ENCODE results near the gene DGKK.

DGKK gene, protein sequence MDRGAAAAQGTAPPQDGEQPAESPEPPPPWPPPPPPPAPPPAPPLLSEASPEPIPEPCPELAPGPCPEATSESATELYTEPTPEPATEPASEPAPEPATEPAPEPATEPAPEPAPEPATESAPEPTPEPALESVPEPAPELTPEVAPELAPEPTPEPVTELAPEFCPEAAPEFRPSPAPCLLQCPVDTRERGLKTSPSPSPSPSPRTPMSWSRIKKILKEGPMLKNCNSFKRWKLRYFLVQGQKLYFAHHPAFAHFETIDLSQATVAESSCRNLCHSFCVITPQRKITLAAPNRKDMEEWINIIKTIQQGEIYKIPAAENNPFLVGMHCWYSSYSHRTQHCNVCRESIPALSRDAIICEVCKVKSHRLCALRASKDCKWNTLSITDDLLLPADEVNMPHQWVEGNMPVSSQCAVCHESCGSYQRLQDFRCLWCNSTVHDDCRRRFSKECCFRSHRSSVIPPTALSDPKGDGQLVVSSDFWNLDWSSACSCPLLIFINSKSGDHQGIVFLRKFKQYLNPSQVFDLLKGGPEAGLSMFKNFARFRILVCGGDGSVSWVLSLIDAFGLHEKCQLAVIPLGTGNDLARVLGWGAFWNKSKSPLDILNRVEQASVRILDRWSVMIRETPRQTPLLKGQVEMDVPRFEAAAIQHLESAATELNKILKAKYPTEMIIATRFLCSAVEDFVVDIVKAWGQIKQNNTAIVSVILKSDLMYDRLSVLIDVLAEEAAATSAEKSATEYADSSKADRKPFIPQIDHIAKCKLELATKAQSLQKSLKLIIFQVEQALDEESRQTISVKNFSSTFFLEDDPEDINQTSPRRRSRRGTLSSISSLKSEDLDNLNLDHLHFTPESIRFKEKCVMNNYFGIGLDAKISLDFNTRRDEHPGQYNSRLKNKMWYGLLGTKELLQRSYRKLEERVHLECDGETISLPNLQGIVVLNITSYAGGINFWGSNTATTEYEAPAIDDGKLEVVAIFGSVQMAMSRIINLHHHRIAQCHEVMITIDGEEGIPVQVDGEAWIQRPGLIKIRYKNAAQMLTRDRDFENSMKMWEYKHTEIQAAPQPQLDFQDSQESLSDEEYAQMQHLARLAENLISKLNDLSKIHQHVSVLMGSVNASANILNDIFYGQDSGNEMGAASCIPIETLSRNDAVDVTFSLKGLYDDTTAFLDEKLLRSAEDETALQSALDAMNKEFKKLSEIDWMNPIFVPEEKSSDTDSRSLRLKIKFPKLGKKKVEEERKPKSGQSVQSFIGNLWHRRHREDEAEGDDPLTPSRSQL

DNA sequence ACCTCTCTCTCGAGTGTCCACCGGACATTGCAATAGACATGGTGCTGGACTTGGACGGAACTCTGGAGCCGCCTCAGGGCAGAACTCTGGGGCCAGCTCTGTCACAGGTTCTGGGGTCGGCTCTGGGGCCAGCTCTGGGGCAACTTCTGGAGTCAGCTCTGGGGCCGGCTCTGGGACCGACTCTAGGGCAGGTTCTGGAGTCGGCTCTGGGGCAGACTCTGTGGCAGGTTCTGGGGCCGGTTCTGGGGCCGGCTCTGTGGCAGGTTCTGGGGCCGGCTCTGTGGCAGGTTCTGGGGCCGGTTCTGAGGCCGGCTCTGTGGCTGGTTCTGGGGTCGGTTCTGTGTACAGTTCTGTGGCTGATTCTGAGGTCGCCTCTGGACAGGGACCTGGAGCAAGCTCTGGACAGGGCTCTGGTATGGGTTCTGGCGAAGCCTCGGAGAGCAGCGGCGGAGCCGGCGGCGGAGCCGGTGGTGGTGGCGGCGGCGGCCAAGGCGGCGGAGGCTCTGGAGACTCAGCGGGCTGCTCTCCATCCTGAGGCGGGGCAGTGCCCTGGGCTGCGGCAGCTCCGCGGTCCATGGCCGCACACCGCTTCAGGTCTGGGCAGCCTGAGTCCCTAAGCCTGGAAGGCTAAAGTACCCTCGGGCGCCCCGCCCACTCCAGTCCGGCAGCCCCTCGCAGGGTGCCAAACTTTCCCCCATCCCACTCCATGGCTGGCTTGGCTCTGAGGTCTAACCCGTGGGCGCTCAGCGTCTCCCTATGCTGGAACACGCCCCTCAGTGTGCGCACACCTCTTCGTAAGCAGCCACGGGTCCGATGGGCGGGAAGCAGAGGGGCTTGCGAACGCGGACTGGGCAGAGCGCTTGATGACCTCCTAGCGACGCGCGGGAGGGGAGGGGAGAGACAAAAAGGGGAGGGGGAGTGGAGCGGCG, at the start of gene DGKK:
Gene DGKK, minus strand, starts transcription at position 723 of the 929 bp plus-strand sequence. Its CDS starts 147 bp downstream, at position 576.
- DNase-seq (ENCODE audit: low spot score) = peak; percentile 13

DNA sequence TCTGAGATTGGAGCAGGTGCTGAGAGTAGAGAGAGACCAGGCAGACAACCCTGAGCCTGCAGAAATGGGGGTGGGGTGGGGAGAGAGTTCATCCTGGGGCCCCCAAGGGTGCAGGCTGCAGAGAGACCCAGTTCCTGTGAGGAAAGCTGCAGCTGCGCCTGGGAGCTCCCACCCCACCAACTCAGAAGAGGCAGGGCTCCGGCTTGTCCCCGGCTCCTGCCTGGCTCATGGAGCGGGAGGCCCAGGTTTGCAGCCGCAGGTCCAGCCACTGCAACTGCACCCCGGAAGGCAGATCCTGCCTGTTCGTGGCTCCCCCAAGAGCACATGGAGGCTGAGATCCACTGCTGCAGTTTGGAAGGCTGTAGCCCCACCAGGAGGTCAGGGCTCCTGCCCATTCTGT, 44.2 kb upstream of the DGKK start:
- DNase-seq (ENCODE audit: low spot score) = no peak

DNA sequence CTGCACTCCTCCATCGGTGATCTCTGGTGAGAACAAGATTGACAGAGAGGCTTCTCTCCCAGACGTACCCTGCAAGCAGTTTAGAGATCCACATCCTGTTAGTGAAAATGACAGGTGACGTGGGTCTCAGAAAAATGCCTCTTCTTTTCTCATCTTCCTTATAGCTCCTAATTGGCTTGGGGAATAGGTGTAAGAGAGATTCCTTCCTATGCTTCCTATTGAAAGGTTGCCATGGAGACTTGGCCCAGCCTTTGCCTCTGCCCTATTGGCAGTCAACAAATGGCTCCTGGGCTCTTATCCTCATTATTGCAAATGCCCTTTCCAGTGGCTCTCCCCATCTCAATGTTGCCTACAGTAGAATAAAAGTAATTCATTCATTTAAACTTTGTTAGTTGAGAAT, 26.5 kb upstream of the DGKK start:
- DNase-seq (ENCODE audit: low spot score) = no peak

DNA sequence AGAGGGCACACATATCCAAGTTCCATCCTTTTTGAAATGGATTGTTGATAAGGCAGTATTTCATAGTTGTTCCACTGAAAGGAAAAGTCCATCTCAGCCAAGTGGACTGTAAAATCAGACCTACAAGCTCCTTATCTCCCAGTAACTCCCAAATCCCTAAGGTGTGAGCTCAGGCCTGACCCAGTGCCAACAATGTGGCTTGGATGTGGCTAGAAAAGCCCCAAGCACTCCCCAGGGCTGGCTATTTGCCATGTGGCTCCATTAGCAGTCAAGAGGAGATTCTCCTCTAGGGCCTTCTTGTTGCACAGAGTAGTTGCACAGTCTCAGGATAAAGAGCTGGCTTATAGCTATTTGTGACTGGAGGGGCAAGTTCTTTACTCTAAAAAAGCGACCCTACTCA, 25.0 kb upstream of the DGKK start:
- DNase-seq (ENCODE audit: low spot score) = no peak

DNA sequence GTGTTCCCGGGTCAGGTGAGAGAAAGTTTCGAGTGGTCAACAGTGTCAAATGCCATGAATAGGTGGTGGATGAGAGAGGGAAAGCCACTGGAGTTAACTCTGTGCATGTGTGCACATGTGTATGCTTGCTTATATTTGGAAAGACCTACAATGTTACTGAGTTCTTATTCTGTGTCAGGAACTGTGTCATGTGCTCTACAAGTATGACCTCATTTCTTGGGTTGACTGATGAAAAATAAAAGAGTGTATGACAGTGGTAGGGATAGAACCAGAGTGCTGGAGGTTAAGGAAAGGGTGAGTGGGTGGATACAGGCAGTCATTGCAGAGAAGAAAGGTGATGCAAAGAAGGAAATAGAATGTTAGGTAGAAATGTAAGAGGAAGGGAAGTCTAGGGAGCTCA, 22.1 kb upstream of the DGKK start:
- no peak for DNase-seq (ENCODE audit: low spot score)

DNA sequence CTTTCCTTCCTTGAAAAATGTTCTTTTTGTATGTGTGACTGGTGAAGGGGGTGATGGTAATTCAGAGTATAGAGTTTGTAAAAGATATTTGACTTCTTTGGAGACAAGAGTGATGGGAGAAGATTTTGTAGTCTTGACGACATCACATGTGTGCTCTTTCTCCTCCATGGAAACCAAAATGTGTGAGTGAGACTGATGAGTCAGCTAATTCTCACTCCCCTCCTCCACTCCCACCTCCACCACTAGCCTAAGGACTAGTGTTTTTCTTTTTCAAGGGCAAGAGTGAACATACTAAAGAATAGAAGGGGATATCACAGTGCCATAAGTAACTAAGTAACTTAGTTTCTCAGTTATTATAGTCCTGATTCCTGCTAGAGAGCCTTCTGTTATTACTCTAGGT, 14.0 kb upstream of the DGKK start:
- no peak for DNase-seq (ENCODE audit: low spot score)

DNA sequence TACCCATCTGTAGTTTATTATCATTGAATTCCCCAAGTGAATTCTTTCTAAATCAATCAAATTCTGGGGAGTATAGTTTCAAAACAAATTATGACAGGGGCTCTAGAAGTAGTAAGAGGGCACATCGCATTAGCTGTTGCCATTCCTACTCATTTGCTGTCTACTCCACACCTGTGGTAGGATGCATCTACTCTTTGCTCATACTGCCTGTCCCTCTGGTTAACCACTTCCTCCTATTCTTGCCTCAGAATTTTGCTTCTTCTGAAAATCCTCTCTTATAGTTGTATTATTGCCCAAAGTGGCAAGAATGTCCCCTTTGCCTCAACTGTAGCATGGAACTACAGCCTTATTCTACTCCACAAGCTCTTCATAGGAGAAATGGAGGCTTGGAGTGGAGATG, 12.7 kb upstream of the DGKK start:
- no peak for DNase-seq (ENCODE audit: low spot score)

DNA sequence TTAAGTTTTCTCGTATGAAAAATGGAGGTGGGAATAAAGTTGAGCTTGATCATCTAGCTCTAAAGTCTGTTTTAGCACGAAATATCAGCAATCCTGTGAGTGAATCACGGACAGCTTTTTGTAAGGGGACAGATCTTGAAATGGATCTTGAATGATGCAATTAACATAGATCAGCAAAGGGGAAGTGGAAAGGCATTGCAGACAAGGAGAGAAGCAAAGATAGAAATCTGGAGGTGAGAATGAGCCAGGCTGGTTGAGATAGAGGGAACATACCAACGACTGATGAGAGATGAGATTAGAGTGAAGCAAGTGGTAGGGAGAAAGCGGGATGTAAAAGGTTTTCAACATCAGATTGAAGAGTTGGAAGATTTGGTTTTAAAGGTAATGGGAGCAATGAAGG, 4.6 kb upstream of the DGKK start:
- DNase-seq (ENCODE audit: low spot score) = no peak

DNA sequence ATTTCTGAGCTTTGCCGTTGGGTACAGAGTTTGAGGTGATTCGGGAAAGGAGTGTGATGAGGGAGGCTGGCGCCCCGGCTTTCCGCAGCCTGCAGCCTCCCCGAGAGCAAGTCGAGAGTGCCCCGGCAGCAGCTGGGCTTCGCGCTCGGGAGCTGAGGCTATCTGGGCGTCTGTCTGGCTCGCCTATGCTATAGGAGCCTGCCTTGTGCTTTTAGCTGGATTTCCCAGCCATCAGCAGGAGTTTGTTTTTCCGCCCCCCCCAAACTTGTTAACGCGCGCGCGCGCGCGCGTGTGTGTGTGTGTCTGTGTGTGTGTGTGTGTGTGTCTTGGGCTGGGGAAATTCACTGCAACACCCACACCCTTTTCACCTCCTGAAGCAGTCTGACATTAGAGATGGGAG, 765 bp upstream of the DGKK start:
- no peak for DNase-seq (ENCODE audit: low spot score)

DNA sequence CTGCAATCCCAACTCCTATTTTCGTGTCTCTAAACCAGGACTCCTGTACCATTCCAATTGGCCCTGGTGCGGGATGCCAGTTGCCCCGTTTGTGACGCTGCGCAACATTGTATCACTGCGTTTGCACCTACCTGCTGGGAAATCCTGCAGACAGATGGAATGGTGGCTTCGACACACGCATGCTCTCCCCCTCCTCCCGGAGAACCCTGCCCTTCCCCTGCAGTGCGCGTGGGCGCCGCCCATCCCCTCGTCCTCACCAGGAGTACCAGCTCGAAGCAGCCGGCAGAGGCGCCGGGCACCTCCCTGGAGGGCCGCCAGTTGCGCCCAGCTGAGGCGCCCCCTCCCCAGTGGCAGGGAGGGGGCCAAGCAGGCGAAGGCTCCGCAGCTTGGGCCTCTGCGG, 1.4 kb downstream of the DGKK start:
- DNase-seq (ENCODE audit: low spot score) = no peak

DNA sequence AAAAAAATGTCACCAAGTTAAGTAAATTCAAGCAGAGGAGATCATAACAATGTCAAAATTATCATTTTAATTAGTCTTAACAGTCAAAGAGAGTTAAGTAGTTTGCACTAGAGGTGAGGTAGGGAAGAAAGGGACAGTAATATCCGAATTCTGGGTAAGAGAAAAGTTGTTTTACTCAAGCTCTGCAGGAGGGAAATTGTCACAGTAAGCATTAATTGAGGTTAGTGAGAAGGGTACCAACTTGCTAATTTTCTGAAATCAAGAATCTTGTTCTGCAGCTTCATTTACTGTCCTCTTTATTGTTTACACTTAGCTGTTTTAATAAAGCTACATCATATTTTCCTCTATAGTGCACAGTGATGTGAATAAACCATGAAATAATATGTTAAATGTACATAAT, 11.0 kb downstream of the DGKK start:
- DNase-seq (ENCODE audit: low spot score) = no peak

DNA sequence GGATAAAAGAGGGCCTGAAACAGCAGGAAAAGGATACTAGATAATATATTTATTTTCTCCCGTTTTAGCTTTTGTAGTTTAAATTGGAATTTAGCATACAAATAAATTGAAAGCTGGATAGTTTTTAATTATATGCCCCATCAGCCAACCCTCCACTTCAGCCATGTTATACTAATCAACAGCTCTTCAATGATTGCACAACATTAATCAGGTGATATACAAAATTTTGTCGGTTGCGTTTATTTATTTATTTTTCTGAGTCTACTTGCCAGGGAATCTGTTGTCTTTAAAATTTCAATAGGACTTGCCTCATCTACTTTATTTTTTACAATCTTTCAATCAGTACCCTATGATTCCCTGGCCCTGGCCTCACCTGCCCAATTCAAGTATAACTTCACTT, 12.1 kb downstream of the DGKK start:
- no peak for DNase-seq (ENCODE audit: low spot score)

DNA sequence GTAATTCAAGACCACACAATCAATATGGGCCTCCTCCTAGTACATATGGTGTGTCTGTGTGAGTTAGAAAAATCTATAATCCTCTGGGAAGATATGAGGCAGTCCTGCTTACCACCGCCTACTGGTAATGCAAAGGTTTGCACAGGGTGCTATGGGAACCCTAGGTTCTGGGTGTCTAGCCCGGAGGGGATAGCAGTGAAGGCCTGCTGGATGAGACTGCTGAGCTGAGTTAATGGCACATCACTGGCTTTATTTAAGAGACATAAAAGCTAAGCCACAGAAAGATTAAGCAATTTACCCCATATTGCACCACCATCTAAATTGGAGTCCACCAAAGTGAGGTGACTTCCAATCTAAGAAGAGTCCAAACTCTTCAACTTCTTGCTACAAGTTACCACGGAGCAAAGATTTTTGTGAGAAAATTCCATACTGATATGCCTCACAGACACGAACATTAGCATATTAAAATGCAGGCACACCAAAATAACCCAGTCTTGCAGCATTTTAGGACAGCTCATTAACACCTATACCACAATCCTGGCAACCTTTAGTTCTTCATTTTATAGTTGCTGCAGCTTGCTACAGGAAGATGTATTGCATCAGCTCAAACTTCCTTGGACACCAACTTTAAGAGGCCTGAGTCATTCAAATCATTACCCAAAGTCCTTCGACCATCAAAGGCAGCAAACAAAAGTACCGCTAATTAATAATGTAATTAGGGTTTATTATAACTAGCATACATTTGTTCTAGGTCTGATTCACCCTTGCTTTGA, 13.7 kb downstream of the DGKK start:
- no peak for DNase-seq (ENCODE audit: low spot score)

DNA sequence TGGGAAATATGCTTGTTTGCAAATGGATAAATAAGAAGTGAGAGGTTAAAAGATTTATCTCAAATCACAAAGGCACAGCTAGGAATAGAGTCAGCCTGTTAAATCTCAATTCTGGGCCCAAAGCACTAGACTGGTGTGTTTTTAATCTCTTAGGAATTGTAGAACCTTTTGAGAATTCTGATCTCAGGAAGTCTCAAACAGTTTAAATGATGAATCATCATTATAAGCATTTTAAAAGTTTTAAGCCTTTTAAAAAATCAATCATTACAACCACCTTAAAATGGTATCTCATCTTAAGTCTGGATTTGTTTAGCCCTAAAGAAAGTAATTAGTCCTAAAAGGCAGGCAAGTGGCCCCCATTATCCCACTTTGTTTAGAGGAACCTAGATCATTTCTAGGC, 17.8 kb downstream of the DGKK start:
- no peak for DNase-seq (ENCODE audit: low spot score)

DNA sequence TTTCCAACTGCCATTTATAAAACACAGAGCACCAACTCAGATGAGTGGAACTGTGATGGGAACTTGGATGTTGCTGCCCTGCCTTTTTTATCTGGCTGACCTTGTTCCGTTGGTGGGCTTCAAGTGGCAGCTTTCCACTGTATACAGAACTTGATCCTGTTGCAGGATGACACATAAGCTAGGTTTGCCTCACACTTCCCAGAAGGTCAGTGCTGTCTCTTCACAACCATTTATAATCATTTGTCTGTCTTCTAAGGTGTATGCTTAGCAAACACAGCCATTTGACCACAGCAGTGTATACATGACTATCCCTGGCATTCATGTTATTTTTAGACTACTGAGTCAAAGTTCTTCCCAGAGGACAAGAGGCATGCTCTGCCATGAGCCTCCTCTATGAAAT, 20.3 kb downstream of the DGKK start:
- no peak for DNase-seq (ENCODE audit: low spot score)

DNA sequence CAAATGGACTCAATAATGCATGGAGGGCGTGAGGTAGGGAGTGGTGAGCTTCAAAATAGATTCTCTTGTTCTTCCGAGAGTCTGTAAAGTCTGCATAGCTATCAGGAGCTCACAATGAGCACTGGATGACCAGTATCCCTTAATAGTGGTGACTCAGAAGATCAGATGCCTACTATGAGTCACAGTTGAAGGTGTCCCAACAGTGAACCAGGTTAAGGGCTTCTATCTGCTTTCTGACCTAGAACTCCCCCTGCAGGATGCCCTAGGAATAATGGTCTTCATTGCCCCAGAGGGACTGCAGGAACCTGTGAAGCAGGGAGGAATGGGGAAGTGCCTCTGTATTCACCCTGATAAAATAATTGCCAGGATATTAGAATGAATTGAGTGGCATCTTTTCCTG, 22.1 kb downstream of the DGKK start:
- DNase-seq (ENCODE audit: low spot score) = no peak

DNA sequence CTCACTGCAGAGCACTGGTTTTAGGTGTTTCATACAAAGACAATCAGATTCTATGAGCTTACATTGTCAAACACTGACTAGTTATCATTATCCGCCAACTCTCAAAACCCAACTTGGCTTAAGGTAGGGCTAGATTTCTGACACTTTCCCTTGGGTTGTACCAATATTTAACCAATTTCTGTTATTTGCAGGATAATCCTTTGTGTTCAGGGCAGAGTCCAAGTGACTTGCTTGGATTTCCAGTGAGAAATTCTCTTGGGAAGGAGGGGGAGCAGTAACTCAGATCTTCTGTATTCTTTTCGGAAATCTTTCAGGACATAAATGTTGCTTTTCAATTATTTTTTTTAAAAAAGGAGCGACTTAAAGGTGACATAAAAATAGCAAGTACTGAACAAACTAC, 23.1 kb downstream of the DGKK start:
- no peak for DNase-seq (ENCODE audit: low spot score)

DNA sequence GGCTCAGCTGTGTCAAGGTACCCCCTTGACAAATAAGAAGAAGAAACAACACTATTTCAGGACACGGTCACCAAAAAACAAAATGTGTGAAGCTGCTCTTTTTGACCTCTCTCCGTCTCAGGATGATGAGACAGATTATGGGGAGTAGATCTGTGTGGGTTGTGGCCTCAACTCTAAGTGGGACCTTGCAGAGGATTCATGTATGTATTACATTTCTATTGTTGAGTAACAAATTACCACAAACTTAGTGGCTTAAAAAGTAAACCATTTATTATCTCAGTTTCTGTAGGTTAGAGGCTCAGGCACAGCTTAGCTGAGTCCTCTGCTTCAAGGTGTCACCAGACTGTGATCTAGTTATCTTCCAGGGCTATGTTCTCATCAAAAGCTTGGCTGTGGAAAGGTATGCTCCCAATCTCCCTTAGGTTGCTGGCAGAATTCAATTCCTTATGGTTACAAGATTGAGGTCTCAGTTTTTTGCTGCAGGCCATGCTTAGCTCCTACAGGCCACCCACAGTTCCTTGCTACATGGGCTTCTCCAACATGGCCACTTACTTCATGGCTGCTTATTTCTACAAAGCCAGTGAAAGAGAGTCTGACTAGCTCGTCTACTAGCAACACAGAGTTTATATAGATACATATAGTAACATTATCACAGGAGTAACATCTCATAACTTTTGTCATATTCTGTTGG, 28.1 kb downstream of the DGKK start:
- DNase-seq (ENCODE audit: low spot score) = no peak

DNA sequence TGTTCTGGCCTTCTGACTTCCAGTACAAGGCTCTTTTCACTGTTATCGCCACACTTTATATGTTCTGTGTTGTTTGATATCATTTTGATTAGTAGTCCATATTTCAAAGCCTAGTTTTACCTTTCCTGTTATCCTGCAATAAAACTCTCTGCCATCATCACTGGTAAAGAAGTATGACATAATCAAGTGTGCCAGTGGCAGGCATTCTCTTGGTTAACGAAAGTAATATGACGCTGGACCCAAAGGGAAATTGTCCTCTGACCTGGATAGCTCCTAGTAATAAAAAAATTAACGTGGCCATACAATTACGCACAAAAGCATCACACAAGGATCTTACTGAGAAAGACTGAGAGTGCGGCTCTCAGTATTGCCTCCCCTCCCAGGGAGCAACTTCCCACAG, 33.8 kb downstream of the DGKK start:
- no peak for DNase-seq (ENCODE audit: low spot score)

DNA sequence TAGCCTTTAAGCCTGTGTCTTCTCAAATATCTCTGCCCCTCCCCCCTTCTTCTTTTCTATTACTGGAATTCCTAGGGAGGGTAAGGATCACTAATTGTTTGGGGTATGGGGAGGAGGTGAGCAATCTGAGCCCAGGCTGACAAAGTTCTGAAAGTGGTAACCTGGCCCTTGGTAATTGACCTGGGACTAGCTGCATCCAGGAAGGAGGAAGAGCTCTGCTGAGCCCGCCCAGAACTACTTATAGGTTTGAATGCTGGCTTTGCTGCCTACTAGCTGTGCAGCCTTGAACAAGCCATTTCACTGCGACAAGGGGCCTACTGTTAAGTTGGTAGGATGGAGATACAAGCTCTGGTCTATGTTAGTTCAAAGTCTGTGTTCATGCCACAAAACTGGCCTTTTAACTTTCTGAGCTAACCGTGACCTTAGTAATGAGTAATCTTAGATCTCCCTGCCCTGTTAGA, 37.8 kb downstream of the DGKK start:
- DNase-seq (ENCODE audit: low spot score) = no peak

All from AG20443 (cell line).